HepG2 (cell line): Measurements from ENCODE around the gene ALDH3B1. TPM values are rescaled to one million over a fixed set of nuclear protein-coding genes. Genes with fewer than 3 reads are reported as not detected.

Source experiments
- AGO2 ChIP-seq: fragments of 200-400 bp; formaldehyde crosslinking; optimal IDR thresholded peaks from 2 replicates; pipeline ENCODE3; 2017; ENCODE audit warnings: mild to moderate bottlenecking, low read depth, low read length, moderate library complexity
- BORCS8-MEF2B ChIP-seq: sonication (generic); formaldehyde crosslinking; IDR thresholded peaks from 2 replicates; pipeline ENCODE4 v1.8.0; 2022; ENCODE audit warnings: mild to moderate bottlenecking, missing genetic modification reagents
- CHCHD3 ChIP-seq: sonication (generic); formaldehyde crosslinking; IDR thresholded peaks from 2 replicates; pipeline ENCODE4 v1.8.0; 2022; ENCODE audit warnings: mild to moderate bottlenecking, missing genetic modification reagents, moderate library complexity
- HNRNPLL ChIP-seq: fragments of 200-400 bp; formaldehyde crosslinking; IDR thresholded peaks from 2 replicates; pipeline ENCODE4 v1.6.1; 2017; ENCODE audit warnings: mild to moderate bottlenecking, low read depth, low read length; ENCODE audit not compliant: poor library complexity, severe bottlenecking
- ISL2 ChIP-seq: sonication (generic); formaldehyde crosslinking; IDR thresholded peaks from 2 replicates; pipeline ENCODE4 v1.5.0; 2020; ENCODE audit warnings: missing genetic modification reagents
- MAFF ChIP-seq: IDR thresholded peaks from 2 replicates; pipeline ENCODE4 v1.6.1; 2011; ENCODE audit warnings: low read depth, low read length, improper control_type of control experiment
- MED1 ChIP-seq: sonication (generic); formaldehyde crosslinking; IDR thresholded peaks from 2 replicates; pipeline ENCODE4 v1.4.0; 2020; ENCODE audit warnings: missing genetic modification reagents
- PAF1 ChIP-seq: IDR thresholded peaks from 2 replicates; pipeline ENCODE4 v1.6.1; 2016; ENCODE audit warnings: missing genetic modification reagents, missing compliant biosample characterization
- POLR2A ChIP-seq, 2 experiments: IDR thresholded peaks; 2 replicates each; pipeline ENCODE4 v1.6.1; 2011; ENCODE audit warnings: low read depth in 2 of 2, low read length in 2 of 2, mild to moderate bottlenecking in 1 of 2, moderate library complexity in 1 of 2; ENCODE audit not compliant: insufficient read depth in 1 of 2
- POLR2AphosphoS5 ChIP-seq: IDR thresholded peaks from 2 replicates; pipeline ENCODE4 v1.6.1; 2012; ENCODE audit warnings: low read depth, low read length
- RFX3 ChIP-seq: IDR thresholded peaks from 2 replicates; pipeline ENCODE4 v1.6.1; 2016; ENCODE audit warnings: missing biosample characterization, missing genetic modification reagents
- RFXAP ChIP-seq: sonication (generic); formaldehyde crosslinking; IDR thresholded peaks from 2 replicates; pipeline ENCODE4 v1.4.0; 2020; ENCODE audit warnings: missing genetic modification reagents, borderline replicate concordance
- SRSF9 ChIP-seq: fragments of 200-400 bp; formaldehyde crosslinking; IDR thresholded peaks from 2 replicates; pipeline ENCODE4 v1.6.1; 2018; ENCODE audit warnings: borderline replicate concordance, mild to moderate bottlenecking, low read depth, low read length; ENCODE audit not compliant: insufficient read depth, poor library complexity, severe bottlenecking
- ZFAT ChIP-seq: sonication (generic); formaldehyde crosslinking; conservative IDR thresholded peaks from 2 replicates; pipeline ENCODE4 v1.8.1; 2023; ENCODE audit warnings: missing genetic modification reagents, inconsistent platforms
- ZNF17 ChIP-seq: sonication (generic); formaldehyde crosslinking; IDR thresholded peaks from 2 replicates; pipeline ENCODE4 v1.5.0; 2020; ENCODE audit warnings: mild to moderate bottlenecking, missing genetic modification reagents
- ZNF720 ChIP-seq: sonication (generic); formaldehyde crosslinking; IDR thresholded peaks from 2 replicates; pipeline ENCODE4 v1.4.0; 2020; ENCODE audit warnings: missing genetic modification reagents
- polyA plus RNA-seq, 8 experiments: library from polyadenylated mRNA; depleted of rRNA in 3 of 8; stranded (reverse) in 7 of 8; unstranded in 1 of 8; fragments of >200 nt; fragmentation: Illumina TruSeq in 4 of 8; extraction: Trizol in 4 of 8; gene quantifications; 2 replicates each; pipeline versions ENCODE4 v1.2.1 to v1.2.3, GENCODE V29; 2011 to 2016; ENCODE audit warnings: low read depth in 4 of 8, missing spikeins in 1 of 8, mixed read lengths in 1 of 8; ENCODE audit not compliant: insufficient read depth in 1 of 8
- total RNA-seq, 5 experiments: library from RNA; depleted of rRNA; stranded (reverse); fragments of >200 nt; fragmentation: Illumina TruSeq; extraction: Trizol; gene quantifications; 2 replicates each; pipeline ENCODE4 v1.2.3, GENCODE V29; 2016; ENCODE audit warnings: low read depth in 1 of 5
- TF ChIP-seq, protein P1 (sequence below): fragments of 450-650 bp; IDR thresholded peaks from 2 replicates; pipeline ENCODE4 v1.6.1; 2017; ENCODE audit warnings: mild to moderate bottlenecking
- TF ChIP-seq, protein P2 (sequence below): sonication (generic); formaldehyde crosslinking; conservative IDR thresholded peaks from 2 replicates; pipeline ENCODE4 v1.8.0; 2022; ENCODE audit warnings: missing genetic modification reagents
- TF ChIP-seq, protein P3 (sequence below): sonication (generic); formaldehyde crosslinking; IDR thresholded peaks from 2 replicates; pipeline ENCODE4 v1.4.0; 2020; ENCODE audit warnings: missing genetic modification reagents
- TF ChIP-seq, protein P4 (sequence below): sonication (generic); formaldehyde crosslinking; IDR thresholded peaks from 2 replicates; pipeline ENCODE4 v1.4.0; 2020; ENCODE audit warnings: mild to moderate bottlenecking, low read depth, missing genetic modification reagents
- TF ChIP-seq, protein P5 (sequence below): sonication (generic); formaldehyde crosslinking; IDR thresholded peaks from 2 replicates; pipeline ENCODE4 v1.9.0; 2021; ENCODE audit warnings: missing genetic modification reagents, mild to moderate bottlenecking, borderline replicate concordance

The ALDH3B1 gene
- total and polyA plus RNA-seq, 2 of the 13 experiments (the other 11 are each of a cell fraction or from before 2014, with no cell fraction given): 4.0 to 6.7 TPM

DNA sequence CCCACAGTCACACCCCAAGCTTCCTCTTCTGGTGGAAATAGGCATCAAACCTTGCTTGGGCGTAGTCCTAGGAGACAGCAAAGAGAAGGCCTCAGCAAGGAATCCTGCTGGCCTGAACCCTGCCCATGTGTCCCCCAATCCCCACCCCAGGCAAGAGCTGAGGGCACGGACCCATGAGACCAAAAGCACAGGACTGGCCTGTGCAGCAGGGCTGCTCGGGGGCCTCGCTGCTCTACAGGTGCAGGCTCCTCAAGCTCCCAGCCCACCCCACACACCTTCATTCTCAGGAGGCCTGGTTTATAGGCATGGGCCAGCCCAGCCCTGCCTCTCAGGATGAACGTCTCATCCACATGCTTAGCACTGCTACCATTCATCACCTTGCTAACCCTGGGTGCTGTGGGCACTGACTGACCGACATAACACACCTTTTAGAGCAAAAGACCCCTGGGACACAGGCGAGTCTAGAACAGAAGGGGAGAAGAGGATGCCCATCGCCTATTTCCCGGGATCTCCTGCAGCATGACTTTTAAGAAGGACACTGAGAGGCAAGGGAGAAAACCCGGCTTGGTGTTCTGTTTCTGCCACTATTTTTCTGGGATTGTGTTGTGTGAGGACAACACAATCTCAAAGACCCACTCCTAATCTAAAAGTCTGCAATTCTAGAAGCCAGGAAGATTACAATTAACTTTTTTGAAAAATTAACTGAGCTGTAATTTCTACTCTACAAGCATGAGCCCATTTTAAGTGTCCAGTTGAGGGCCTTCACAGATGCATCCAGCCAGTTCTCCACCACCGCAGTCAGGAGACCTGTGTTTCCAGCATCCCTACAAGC is 44.1 kb downstream of the ALDH3B1 start (continued):
- TF ChIP-seq, protein P1, sequence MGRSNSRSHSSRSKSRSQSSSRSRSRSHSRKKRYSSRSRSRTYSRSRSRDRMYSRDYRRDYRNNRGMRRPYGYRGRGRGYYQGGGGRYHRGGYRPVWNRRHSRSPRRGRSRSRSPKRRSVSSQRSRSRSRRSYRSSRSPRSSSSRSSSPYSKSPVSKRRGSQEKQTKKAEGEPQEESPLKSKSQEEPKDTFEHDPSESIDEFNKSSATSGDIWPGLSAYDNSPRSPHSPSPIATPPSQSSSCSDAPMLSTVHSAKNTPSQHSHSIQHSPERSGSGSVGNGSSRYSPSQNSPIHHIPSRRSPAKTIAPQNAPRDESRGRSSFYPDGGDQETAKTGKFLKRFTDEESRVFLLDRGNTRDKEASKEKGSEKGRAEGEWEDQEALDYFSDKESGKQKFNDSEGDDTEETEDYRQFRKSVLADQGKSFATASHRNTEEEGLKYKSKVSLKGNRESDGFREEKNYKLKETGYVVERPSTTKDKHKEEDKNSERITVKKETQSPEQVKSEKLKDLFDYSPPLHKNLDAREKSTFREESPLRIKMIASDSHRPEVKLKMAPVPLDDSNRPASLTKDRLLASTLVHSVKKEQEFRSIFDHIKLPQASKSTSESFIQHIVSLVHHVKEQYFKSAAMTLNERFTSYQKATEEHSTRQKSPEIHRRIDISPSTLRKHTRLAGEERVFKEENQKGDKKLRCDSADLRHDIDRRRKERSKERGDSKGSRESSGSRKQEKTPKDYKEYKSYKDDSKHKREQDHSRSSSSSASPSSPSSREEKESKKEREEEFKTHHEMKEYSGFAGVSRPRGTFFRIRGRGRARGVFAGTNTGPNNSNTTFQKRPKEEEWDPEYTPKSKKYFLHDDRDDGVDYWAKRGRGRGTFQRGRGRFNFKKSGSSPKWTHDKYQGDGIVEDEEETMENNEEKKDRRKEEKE: no peak
- TF ChIP-seq ZNF17 (CRISPR knock-in tag) (no peak), AGO2 (peak; percentile 86), CHCHD3 (no peak), RFX3 (CRISPR knock-in tag) (no peak), ZNF720 (CRISPR knock-in tag) (no peak), HNRNPLL (no peak), SRSF9 (no peak), BORCS8-MEF2B (CRISPR knock-in tag) (peak; percentile 38; the same call in 1 of the 2 replicates), ZFAT (CRISPR knock-in tag) (no peak), PAF1 (CRISPR knock-in tag) (0 out of 2 replicates have a peak, but pooled peaks have one; percentile 41), MED1 (CRISPR knock-in tag) (no peak), POLR2AphosphoS5 (no peak; the same call in 1 of the 2 replicates), POLR2A (IDR thresholded peaks at IDR 0.05; ENCODE audit: insufficient read depth in 1 of 2, low read depth in 2 of 2, low read length in 2 of 2) (peak in 1 of 2 experiments; percentile 44; a peak in 1 of 4 replicates), MAFF (no peak), ISL2 (no peak), RFXAP (no peak)
- TF ChIP-seq, protein P2, sequence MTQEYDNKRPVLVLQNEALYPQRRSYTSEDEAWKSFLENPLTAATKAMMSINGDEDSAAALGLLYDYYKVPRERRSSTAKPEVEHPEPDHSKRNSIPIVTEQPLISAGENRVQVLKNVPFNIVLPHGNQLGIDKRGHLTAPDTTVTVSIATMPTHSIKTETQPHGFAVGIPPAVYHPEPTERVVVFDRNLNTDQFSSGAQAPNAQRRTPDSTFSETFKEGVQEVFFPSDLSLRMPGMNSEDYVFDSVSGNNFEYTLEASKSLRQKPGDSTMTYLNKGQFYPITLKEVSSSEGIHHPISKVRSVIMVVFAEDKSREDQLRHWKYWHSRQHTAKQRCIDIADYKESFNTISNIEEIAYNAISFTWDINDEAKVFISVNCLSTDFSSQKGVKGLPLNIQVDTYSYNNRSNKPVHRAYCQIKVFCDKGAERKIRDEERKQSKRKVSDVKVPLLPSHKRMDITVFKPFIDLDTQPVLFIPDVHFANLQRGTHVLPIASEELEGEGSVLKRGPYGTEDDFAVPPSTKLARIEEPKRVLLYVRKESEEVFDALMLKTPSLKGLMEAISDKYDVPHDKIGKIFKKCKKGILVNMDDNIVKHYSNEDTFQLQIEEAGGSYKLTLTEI (CRISPR knock-in tag): no peak
- TF ChIP-seq, protein P3, sequence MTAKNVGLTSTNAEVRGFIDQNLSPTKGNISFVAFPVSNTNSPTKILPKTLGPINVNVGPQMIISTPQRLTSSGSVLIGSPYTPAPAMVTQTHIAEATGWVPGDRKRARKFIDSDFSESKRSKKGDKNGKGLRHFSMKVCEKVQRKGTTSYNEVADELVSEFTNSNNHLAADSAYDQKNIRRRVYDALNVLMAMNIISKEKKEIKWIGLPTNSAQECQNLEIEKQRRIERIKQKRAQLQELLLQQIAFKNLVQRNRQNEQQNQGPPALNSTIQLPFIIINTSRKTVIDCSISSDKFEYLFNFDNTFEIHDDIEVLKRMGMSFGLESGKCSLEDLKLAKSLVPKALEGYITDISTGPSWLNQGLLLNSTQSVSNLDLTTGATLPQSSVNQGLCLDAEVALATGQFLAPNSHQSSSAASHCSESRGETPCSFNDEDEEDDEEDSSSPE: no peak
- TF ChIP-seq, protein P4, sequence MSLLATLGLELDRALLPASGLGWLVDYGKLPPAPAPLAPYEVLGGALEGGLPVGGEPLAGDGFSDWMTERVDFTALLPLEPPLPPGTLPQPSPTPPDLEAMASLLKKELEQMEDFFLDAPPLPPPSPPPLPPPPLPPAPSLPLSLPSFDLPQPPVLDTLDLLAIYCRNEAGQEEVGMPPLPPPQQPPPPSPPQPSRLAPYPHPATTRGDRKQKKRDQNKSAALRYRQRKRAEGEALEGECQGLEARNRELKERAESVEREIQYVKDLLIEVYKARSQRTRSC (CRISPR knock-in tag): no peak
- TF ChIP-seq, protein P5, sequence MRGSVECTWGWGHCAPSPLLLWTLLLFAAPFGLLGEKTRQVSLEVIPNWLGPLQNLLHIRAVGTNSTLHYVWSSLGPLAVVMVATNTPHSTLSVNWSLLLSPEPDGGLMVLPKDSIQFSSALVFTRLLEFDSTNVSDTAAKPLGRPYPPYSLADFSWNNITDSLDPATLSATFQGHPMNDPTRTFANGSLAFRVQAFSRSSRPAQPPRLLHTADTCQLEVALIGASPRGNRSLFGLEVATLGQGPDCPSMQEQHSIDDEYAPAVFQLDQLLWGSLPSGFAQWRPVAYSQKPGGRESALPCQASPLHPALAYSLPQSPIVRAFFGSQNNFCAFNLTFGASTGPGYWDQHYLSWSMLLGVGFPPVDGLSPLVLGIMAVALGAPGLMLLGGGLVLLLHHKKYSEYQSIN (CRISPR knock-in tag): no peak
